ENCODE measurements around the gene ODF2L. TPM values are rescaled to one million over a fixed set of nuclear protein-coding genes. Genes with fewer than 3 reads are reported as not detected.

Gene ODF2L
- total RNA-seq, 1 experiment from 2014 or later = 39.0 TPM

DNA sequence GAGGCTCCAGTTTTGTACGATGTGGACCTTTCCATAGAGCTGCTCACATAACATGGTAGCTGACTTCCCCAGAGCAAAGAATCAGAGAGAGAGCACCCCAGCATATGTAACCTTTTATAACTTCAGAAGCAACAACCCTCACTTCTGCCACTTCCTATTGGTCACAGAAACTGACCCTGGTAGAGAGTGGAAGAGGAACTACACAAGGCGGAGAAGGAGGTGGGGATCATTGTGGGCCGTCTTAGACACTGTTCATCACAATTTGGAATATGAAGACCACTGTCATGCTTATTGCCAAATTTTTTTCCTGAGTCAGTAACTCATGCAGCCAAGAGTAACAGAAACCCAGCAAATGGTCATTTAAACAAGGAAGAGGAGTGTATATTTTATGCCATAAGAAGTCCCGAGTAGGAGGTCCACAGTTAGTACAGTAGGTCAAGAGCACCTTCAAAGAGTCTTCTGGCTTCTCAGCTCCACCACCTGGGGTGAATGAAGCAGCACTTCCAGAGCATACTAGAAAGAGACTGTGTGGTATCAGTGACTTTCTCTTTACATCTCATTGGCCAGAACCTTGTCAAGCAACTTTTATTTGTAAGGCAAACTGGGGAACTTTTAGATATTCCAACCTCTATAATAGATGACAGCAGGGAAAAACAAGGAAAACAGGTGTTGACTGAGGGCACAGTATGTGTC is 71.8 kb downstream of the ODF2L start:
- no TSS peak for BruUV-seq (replicated peaks)
- no peaks in the 10 kb centered on the region for H3K9me3 Mint-ChIP-seq (ENCODE audit: unreplicated experiment)
- POLR2A ChIA-PET = no interaction called here
- no peak overlapping the region for H3K4me3 Mint-ChIP-seq (ENCODE audit: unreplicated experiment)
- H3K36me3 Mint-ChIP-seq (ENCODE audit: insufficient read depth, unreplicated experiment) = no peaks in the 10 kb centered on the region
- TF ChIP-seq, protein P1, sequence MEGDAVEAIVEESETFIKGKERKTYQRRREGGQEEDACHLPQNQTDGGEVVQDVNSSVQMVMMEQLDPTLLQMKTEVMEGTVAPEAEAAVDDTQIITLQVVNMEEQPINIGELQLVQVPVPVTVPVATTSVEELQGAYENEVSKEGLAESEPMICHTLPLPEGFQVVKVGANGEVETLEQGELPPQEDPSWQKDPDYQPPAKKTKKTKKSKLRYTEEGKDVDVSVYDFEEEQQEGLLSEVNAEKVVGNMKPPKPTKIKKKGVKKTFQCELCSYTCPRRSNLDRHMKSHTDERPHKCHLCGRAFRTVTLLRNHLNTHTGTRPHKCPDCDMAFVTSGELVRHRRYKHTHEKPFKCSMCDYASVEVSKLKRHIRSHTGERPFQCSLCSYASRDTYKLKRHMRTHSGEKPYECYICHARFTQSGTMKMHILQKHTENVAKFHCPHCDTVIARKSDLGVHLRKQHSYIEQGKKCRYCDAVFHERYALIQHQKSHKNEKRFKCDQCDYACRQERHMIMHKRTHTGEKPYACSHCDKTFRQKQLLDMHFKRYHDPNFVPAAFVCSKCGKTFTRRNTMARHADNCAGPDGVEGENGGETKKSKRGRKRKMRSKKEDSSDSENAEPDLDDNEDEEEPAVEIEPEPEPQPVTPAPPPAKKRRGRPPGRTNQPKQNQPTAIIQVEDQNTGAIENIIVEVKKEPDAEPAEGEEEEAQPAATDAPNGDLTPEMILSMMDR (IDR thresholded peaks at IDR 0.05; ENCODE audit: unreplicated experiment) = no peak
- H3K27me3 Mint-ChIP-seq (ENCODE audit: insufficient read depth, unreplicated experiment) = no peaks in the 10 kb centered on the region
- DNase-seq (ENCODE audit: unreplicated experiment) = no peak
- H3K27ac Mint-ChIP-seq (ENCODE audit: low read depth, unreplicated experiment) = no peak overlapping the region
- intact Hi-C loops (cut with micrococcal nuclease) = no loop called here
- CTCF ChIA-PET = no interaction called here
- no peaks in the 10 kb centered on the region for H3K4me1 Mint-ChIP-seq (ENCODE audit: insufficient read depth, unreplicated experiment)

DNA sequence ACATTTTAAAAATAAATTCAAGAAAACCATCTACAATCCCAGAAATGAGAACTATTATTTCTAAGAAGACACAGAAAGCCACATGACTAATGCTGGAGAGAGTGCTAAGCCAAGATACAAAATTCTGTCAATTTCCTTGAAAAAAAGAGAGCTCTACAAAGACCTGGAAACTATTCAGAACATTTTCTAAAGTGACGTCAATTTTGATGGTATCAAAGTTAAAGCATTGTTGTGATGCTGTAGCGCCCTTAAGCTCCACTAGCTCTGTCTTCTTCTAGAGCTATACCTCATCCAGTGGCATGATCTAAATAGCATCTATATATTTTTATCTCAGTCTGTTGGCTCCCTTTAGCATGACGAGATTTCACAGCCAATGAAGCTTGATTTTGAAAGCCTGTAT is 73.9 kb downstream of the ODF2L start:
- no TSS peak for BruUV-seq (replicated peaks)
- Mint-ChIP-seq H3K27me3 (ENCODE audit: insufficient read depth, unreplicated experiment) (no peaks in the 10 kb centered on the region), H3K4me1 (ENCODE audit: insufficient read depth, unreplicated experiment) (no peaks in the 10 kb centered on the region), H3K4me3 (ENCODE audit: unreplicated experiment) (no peak overlapping the region), H3K27ac (ENCODE audit: low read depth, unreplicated experiment) (no peak overlapping the region), H3K36me3 (ENCODE audit: insufficient read depth, unreplicated experiment) (no peaks in the 10 kb centered on the region), H3K9me3 (ENCODE audit: unreplicated experiment) (no peaks in the 10 kb centered on the region)
- no peak for DNase-seq (ENCODE audit: unreplicated experiment)
- CTCF ChIA-PET = no interaction called here
- TF ChIP-seq, protein P1 (IDR thresholded peaks at IDR 0.05; ENCODE audit: unreplicated experiment) = no peak
- intact Hi-C loops (cut with micrococcal nuclease) = no loop called here
- POLR2A ChIA-PET = no interaction called here

DNA sequence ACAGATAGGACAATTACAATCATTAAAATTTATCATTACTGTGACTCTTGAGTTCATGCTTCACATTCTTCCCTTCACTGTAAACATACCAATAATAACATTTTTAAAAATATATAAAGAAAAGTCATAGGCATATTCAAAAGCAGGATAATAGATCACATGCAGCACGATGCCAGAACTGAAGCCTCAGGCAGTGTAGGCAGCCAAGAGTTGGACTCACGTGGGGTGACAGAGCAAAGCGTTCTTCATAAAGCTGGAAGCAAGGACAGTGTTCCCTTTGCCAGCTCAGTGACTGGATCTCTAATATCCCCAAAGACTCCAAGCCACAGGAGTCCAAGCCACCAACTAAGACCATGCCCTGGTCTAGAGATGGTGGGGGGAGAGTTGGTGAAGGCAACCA is 77.7 kb downstream of the ODF2L start:
- Mint-ChIP-seq H3K27ac (ENCODE audit: low read depth, unreplicated experiment) (no peak overlapping the region), H3K36me3 (ENCODE audit: insufficient read depth, unreplicated experiment) (no peaks in the 10 kb centered on the region), H3K4me3 (ENCODE audit: unreplicated experiment) (no peak overlapping the region), H3K9me3 (ENCODE audit: unreplicated experiment) (no peaks in the 10 kb centered on the region), H3K4me1 (ENCODE audit: insufficient read depth, unreplicated experiment) (no peaks in the 10 kb centered on the region), H3K27me3 (ENCODE audit: insufficient read depth, unreplicated experiment) (no peaks in the 10 kb centered on the region)
- no TSS peak for BruUV-seq (replicated peaks)
- ChIA-PET CTCF (interaction anchor here (0.7 kb wide), 1 partner anchor 36 kb away, joined by 3 read pairs; no protein-coding TSS in a partner anchor), POLR2A (no interaction called here)
- TF ChIP-seq, protein P1 (IDR thresholded peaks at IDR 0.05; ENCODE audit: unreplicated experiment) = no peak
- intact Hi-C loops (cut with micrococcal nuclease) = no loop called here
- DNase-seq (ENCODE audit: unreplicated experiment) = no peak

DNA sequence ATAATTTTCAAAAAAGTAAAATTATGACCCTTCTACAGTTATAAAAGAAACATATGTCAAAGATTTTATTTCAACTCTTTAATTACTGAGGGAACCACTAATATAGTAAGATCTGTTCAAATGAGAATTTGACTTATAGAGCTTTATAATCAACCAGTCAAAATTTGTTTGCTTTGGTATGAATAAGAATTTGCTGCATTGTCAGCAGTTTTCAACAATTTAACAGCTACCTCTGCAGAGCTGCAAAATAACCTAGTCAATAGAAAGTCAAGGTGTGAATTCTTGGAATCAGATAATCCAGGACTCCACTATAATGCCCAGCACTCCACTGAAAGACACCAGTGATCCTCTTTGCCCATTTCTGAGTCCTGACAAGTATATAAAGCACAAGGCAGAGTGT is 78.2 kb downstream of the ODF2L start:
- TF ChIP-seq, protein P1 (IDR thresholded peaks at IDR 0.05; ENCODE audit: unreplicated experiment) = no peak
- CTCF ChIA-PET = interaction anchor here (0.6 kb wide), 1 partner anchor 299 kb away, joined by 3 read pairs; no protein-coding TSS in a partner anchor
- intact Hi-C loops (cut with micrococcal nuclease) = no loop called here

More for the DNA sequence above, 78.2 kb downstream of the ODF2L start:
- H3K27ac Mint-ChIP-seq (ENCODE audit: low read depth, unreplicated experiment) = no peak overlapping the region
- POLR2A ChIA-PET = no interaction called here
- no peak overlapping the region for H3K4me3 Mint-ChIP-seq (ENCODE audit: unreplicated experiment)
- H3K4me1 Mint-ChIP-seq (ENCODE audit: insufficient read depth, unreplicated experiment) = no peaks in the 10 kb centered on the region
- no peaks in the 10 kb centered on the region for H3K36me3 Mint-ChIP-seq (ENCODE audit: insufficient read depth, unreplicated experiment)
- no peaks in the 10 kb centered on the region for H3K27me3 Mint-ChIP-seq (ENCODE audit: insufficient read depth, unreplicated experiment)
- no TSS peak for BruUV-seq (replicated peaks)
- DNase-seq (ENCODE audit: unreplicated experiment) = no peak
- H3K9me3 Mint-ChIP-seq (ENCODE audit: unreplicated experiment) = no peaks in the 10 kb centered on the region
